A549 (cell line): ENCODE data around the gene GLT1D1. TPM values are rescaled to one million over a fixed set of nuclear protein-coding genes. Genes with fewer than 3 reads are reported as not detected.

Experiments used
- ATAC-seq, 2 experiments: fragments of 200-7000 bp in 1 of 2; fragments of >200 bp in 1 of 2; cut with Nextera tagmentation in 1 of 2; cut with Tn5 transposase in 1 of 2; 3 replicates each; pipeline versions ENCODE4 v1.8.0 to v1.9.1; 2018 to 2020; ENCODE audit warnings: mild to moderate bottlenecking in 1 of 2, moderate library complexity in 1 of 2
- CTCF ChIA-PET: fragments of 300-600 bp; sonication (Branson Sonifier 250); formaldehyde crosslinking; extraction: SDS; loops from one replicate; lab custom pipeline; 2021; ENCODE audit warnings: antibody characterized with exemption, inconsistent platforms; lab: Yijun Ruan, JAX
- POLR2A ChIA-PET: fragments of 350-600 bp; formaldehyde crosslinking; extraction: SDS; loops from one replicate; lab custom pipeline; 2021; ENCODE audit warnings: antibody characterized with exemption, inconsistent platforms; lab: Yijun Ruan, JAX
- DNase-seq, 2 experiments: peaks; one replicate each; pipeline versions ENCODE4 v3.0.0 to v3.0.0-alpha.2; 2011 to 2016; ENCODE audit warnings: low read depth in 1 of 2, low spot score in 1 of 2
- FAIRE-seq: peaks from 2 replicates; lab custom pipeline; 2011; peaks lifted over from hg19 to GRCh38; lab: Jason Lieb, UNC
- H3K27ac ChIP-seq, 2 experiments: fragments of >200 bp; sonication (Bioruptor Twin); formaldehyde crosslinking; 3 replicates each; pipeline ENCODE4 v1.5.1; 2016 to 2017
- H3K4me1 ChIP-seq: fragments of >200 bp; sonication (Bioruptor Twin); formaldehyde crosslinking; 3 replicates; pipeline ENCODE4 v1.6.1; 2016
- H3K4me2 ChIP-seq: fragments of >200 bp; sonication (Bioruptor Twin); formaldehyde crosslinking; 3 replicates; pipeline ENCODE4 v1.6.1; 2016
- H3K4me3 ChIP-seq: fragments of >200 bp; sonication (Bioruptor Twin); formaldehyde crosslinking; 3 replicates; pipeline ENCODE4 v1.5.1; 2016
- H3K9me3 ChIP-seq: fragments of >200 bp; sonication (Bioruptor Twin); formaldehyde crosslinking; 3 replicates; pipeline ENCODE4 v1.6.1; 2016
- CEBPB ChIP-seq, 2 experiments: fragments of >200 bp in 1 of 2; sonication (Bioruptor Twin) in 1 of 2; formaldehyde crosslinking in 1 of 2; IDR thresholded peaks; 2 replicates each; pipeline ENCODE4 v1.6.1; 2012 to 2016
- CHD2 ChIP-seq: fragments of 150-350 bp; IDR thresholded peaks from 2 replicates; pipeline ENCODE4 v1.6.1; 2014; ENCODE audit warnings: low read length; ENCODE audit not compliant: partially characterized antibody
- EP300 ChIP-seq, 2 experiments: fragments of >200 bp; sonication (Bioruptor Twin); formaldehyde crosslinking; IDR thresholded peaks; 2 replicates in 1 of 2; 3 replicates in 1 of 2; pipeline ENCODE4 v1.6.1; 2016 to 2017
- FOSL2 ChIP-seq, 2 experiments: fragments of 450-650 bp in 1 of 2; fragments of >200 bp in 1 of 2; sonication (Bioruptor Twin) in 1 of 2; formaldehyde crosslinking; IDR thresholded peaks; 2 replicates each; pipeline versions ENCODE4 v1.5.0 to v1.6.1; 2016 to 2020; ENCODE audit warnings: mild to moderate bottlenecking in 1 of 2, moderate library complexity in 1 of 2
- FOXS1 ChIP-seq: fragments of 250-450 bp; sonication (Bioruptor Pico); IDR thresholded peaks from 2 replicates; pipeline ENCODE4 v1.5.0; 2020; ENCODE audit warnings: mild to moderate bottlenecking, moderate library complexity
- JUNB ChIP-seq: fragments of >200 bp; sonication (Bioruptor Twin); formaldehyde crosslinking; IDR thresholded peaks from 2 replicates; pipeline ENCODE4 v1.6.1; 2016
- KDM1A ChIP-seq: fragments of 200-600 bp; sonication (generic); IDR thresholded peaks from 2 replicates; pipeline ENCODE4 v1.6.1; 2016; ENCODE audit warnings: low read depth, mild to moderate bottlenecking
- MAFK ChIP-seq: fragments of 450-650 bp; IDR thresholded peaks from 2 replicates; pipeline ENCODE4 v1.6.1; 2014; ENCODE audit not compliant: partially characterized antibody
- MYC ChIP-seq: IDR thresholded peaks from 2 replicates; pipeline ENCODE4 v1.6.1; 2012; ENCODE audit warnings: mild to moderate bottlenecking, inconsistent platforms, low read length, improper control_type of control experiment, borderline replicate concordance
- NPAS2 ChIP-seq: fragments of 250-450 bp; sonication (Bioruptor Pico); IDR thresholded peaks from 2 replicates; pipeline ENCODE4 v1.8.0; 2022; ENCODE audit warnings: mild to moderate bottlenecking, moderate library complexity, borderline replicate concordance
- RARB ChIP-seq: fragments of 250-450 bp; sonication (Bioruptor Pico); IDR thresholded peaks from 2 replicates; pipeline ENCODE4 v1.8.0; 2021; ENCODE audit warnings: mild to moderate bottlenecking, moderate library complexity
- RCOR1 ChIP-seq: fragments of 150-350 bp; IDR thresholded peaks from 2 replicates; pipeline ENCODE4 v1.6.1; 2014; ENCODE audit warnings: antibody characterized with exemption, low read length, low read depth
- RFX5 ChIP-seq: fragments of 450-650 bp; IDR thresholded peaks from 2 replicates; pipeline ENCODE4 v1.7.1; 2014; ENCODE audit warnings: antibody characterized with exemption, mild to moderate bottlenecking, moderate library complexity
- RNF2 ChIP-seq: fragments of 200-600 bp; sonication (generic); IDR thresholded peaks from 2 replicates; pipeline ENCODE4 v1.6.1; 2016; ENCODE audit warnings: low read depth, mild to moderate bottlenecking, antibody characterized with exemption, moderate library complexity, borderline replicate concordance
- SREBF2 ChIP-seq: fragments of 450-650 bp; IDR thresholded peaks from 2 replicates; pipeline ENCODE4 v1.6.1; 2014; ENCODE audit warnings: mild to moderate bottlenecking, moderate library complexity
- TFCP2L1 ChIP-seq: fragments of 250-450 bp; sonication (Bioruptor Pico); IDR thresholded peaks from 2 replicates; pipeline ENCODE4 v1.5.0; 2021; ENCODE audit warnings: mild to moderate bottlenecking
- ZC3H11A ChIP-seq: fragments of 450-650 bp; IDR thresholded peaks from 2 replicates; pipeline ENCODE4 v1.6.1; 2014; ENCODE audit warnings: antibody characterized with exemption, mild to moderate bottlenecking
- ZSCAN20 ChIP-seq: fragments of 250-450 bp; sonication (Bioruptor Pico); IDR thresholded peaks from 2 replicates; pipeline ENCODE4 v1.8.0; 2022; ENCODE audit warnings: mild to moderate bottlenecking, moderate library complexity
- WGBS: methylation state at CpG from one replicate; pipeline ENCODE4 v1.1.6; 2017; ENCODE audit errors: missing lambda C conversion rate; 5-methylcytosine and 5-hydroxymethylcytosine counted together
- polyA plus RNA-seq, 4 experiments: library from polyadenylated mRNA; depleted of rRNA in 3 of 4; stranded (reverse); fragments of >200 nt; fragmentation: RNase III in 1 of 4; extraction: RNeasy Plus Mini Kit Qiagen cat#74134 plus additional on column Dnase treatment in 1 of 4; gene quantifications; 2 replicates in 3 of 4; 3 replicates in 1 of 4; pipeline ENCODE4 v1.2.3, GENCODE V29; 2011 to 2017
- TF ChIP-seq, protein P1 (sequence below): IDR thresholded peaks from 2 replicates; pipeline ENCODE4 v1.6.1; 2012
- TF ChIP-seq, protein P2 (sequence below): IDR thresholded peaks from 2 replicates; pipeline ENCODE4 v1.6.1; 2012; ENCODE audit warnings: low read depth, borderline replicate concordance
- TF ChIP-seq, protein P3 (sequence below): fragments of 450-650 bp; IDR thresholded peaks from 2 replicates; pipeline ENCODE4 v1.6.1; 2014; ENCODE audit warnings: antibody characterized with exemption
- TF ChIP-seq, protein P4 (sequence below): fragments of >200 bp; sonication (Bioruptor Twin); formaldehyde crosslinking; IDR thresholded peaks from 3 replicates; pipeline ENCODE4 v1.5.1; 2016
- TF ChIP-seq, protein P5 (sequence below): fragments of 250-450 bp; sonication (Bioruptor Pico); IDR thresholded peaks from 2 replicates; pipeline ENCODE4 v1.5.0; 2020; ENCODE audit warnings: low read depth, mild to moderate bottlenecking, moderate library complexity

GLT1D1 gene
- polyA plus RNA-seq, 2 of the 4 experiments (the other 2 are of a cell fraction), result not detected

DNA sequence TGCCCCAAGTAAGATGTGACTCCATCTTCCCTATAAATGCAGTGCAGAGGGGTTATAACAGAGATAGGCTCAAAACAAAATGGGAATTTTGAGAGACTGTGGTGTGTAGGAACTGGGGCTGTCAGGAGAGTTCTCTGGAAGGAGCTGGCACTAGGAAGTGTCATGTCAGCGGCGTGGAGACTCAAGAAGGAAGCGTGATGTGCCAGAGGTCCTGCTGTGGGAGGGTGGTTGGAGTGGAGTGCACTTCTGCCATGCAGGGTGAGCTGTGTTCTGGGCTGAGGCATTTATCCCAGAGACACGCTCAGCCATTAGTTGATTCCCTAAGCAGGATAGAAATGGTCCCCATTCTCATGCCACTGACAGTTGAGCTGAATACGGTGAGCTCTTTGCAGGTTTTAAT lies 19.0 kb downstream of the GLT1D1 start:
- Histone ChIP-seq H3K27ac (no peak overlapping the region), H3K4me1 (no peaks in the 10 kb centered on the region), H3K4me2 (no peak overlapping the region), H3K4me3 (no peak overlapping the region), H3K9me3 (peaks cover 9% of the 10 kb centered on the region; the same call in 2 of the 3 replicates)
- TF ChIP-seq RNF2 (no peak), RCOR1 (no peak), NPAS2 (CRISPR knock-in tag) (no peak), FOXS1 (no peak), FOSL2 (IDR thresholded peaks at IDR 0.05) (no peak), FOSL2 (CRISPR knock-in tag; IDR thresholded peaks at IDR 0.05) (no peak)
- TF ChIP-seq, protein P1, sequence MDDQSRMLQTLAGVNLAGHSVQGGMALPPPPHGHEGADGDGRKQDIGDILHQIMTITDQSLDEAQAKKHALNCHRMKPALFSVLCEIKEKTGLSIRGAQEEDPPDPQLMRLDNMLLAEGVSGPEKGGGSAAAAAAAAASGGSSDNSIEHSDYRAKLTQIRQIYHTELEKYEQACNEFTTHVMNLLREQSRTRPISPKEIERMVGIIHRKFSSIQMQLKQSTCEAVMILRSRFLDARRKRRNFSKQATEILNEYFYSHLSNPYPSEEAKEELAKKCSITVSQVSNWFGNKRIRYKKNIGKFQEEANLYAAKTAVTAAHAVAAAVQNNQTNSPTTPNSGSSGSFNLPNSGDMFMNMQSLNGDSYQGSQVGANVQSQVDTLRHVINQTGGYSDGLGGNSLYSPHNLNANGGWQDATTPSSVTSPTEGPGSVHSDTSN, result no peak
- TF ChIP-seq, protein P2, sequence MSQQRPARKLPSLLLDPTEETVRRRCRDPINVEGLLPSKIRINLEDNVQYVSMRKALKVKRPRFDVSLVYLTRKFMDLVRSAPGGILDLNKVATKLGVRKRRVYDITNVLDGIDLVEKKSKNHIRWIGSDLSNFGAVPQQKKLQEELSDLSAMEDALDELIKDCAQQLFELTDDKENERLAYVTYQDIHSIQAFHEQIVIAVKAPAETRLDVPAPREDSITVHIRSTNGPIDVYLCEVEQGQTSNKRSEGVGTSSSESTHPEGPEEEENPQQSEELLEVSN, result no peak
- ATAC-seq (no peak; a peak in 1 of 6 replicates), DNase-seq (no peak), FAIRE-seq (no peak)
- ChIA-PET POLR2A (no interaction called here), CTCF (no interaction called here)
- 13% methylated on average over 5 of the region's 5 CpGs for WGBS

DNA sequence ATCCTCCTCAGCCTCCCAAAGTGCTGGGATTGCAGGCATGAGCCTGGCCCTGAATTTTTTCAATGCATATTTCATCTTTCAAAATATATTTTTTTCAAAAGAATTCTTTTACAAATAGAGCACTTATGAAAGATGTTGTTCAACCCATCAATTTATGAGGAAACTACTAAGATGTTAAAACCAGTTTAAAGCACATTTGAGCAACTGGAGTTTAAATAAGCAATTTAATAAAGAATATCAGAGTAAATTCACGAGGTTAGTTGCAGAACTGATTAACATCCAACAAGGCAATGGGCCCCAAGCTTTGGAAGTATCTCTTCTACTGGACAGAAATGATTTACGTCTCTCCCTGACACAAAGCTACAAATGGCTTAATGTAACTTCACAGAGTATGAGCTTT lies 23.3 kb downstream of the GLT1D1 start:
- H3K4me3 ChIP-seq, result no peak overlapping the region
- no peak for FAIRE-seq
- H3K4me1 ChIP-seq, result no peaks in the 10 kb centered on the region
- TF ChIP-seq, protein P3, sequence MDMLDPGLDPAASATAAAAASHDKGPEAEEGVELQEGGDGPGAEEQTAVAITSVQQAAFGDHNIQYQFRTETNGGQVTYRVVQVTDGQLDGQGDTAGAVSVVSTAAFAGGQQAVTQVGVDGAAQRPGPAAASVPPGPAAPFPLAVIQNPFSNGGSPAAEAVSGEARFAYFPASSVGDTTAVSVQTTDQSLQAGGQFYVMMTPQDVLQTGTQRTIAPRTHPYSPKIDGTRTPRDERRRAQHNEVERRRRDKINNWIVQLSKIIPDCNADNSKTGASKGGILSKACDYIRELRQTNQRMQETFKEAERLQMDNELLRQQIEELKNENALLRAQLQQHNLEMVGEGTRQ, result no peak
- no peak for TF ChIP-seq CHD2
- no peak for TF ChIP-seq ZSCAN20
- no peak for TF ChIP-seq SREBF2
- TF ChIP-seq RNF2, result no peak
- no peak for TF ChIP-seq TFCP2L1 (CRISPR knock-in tag)
- TF ChIP-seq ZC3H11A, result no peak
- TF ChIP-seq MYC, result no peak
- no peak for TF ChIP-seq JUNB
- no peak for TF ChIP-seq RARB (CRISPR knock-in tag)
- no peak for TF ChIP-seq MAFK
- TF ChIP-seq CEBPB (IDR thresholded peaks at IDR 0.05), result no peak
- TF ChIP-seq, protein P4, sequence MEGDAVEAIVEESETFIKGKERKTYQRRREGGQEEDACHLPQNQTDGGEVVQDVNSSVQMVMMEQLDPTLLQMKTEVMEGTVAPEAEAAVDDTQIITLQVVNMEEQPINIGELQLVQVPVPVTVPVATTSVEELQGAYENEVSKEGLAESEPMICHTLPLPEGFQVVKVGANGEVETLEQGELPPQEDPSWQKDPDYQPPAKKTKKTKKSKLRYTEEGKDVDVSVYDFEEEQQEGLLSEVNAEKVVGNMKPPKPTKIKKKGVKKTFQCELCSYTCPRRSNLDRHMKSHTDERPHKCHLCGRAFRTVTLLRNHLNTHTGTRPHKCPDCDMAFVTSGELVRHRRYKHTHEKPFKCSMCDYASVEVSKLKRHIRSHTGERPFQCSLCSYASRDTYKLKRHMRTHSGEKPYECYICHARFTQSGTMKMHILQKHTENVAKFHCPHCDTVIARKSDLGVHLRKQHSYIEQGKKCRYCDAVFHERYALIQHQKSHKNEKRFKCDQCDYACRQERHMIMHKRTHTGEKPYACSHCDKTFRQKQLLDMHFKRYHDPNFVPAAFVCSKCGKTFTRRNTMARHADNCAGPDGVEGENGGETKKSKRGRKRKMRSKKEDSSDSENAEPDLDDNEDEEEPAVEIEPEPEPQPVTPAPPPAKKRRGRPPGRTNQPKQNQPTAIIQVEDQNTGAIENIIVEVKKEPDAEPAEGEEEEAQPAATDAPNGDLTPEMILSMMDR, result no peak
- TF ChIP-seq KDM1A, result no peak
- no peak for TF ChIP-seq EP300 (IDR thresholded peaks at IDR 0.05)
- TF ChIP-seq, protein P1, result no peak
- TF ChIP-seq RFX5, result no peak
- TF ChIP-seq, protein P5, sequence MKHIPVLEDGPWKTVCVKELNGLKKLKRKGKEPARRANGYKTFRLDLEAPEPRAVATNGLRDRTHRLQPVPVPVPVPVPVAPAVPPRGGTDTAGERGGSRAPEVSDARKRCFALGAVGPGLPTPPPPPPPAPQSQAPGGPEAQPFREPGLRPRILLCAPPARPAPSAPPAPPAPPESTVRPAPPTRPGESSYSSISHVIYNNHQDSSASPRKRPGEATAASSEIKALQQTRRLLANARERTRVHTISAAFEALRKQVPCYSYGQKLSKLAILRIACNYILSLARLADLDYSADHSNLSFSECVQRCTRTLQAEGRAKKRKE (CRISPR knock-in tag), result no peak
- no peak for DNase-seq
- no peak for ATAC-seq
- no peak overlapping the region for H3K27ac ChIP-seq
- ChIA-PET CTCF (no interaction called here), POLR2A (no interaction called here)
- no peak overlapping the region for H3K4me2 ChIP-seq
- 2% methylated on average over 2 of the region's 2 CpGs for WGBS
- peaks cover 9% of the 10 kb centered on the region; the same call in 2 of the 3 replicates for H3K9me3 ChIP-seq
